Transverse colon (tissue), 4 donors: ENCODE data around the gene TMX1. TPM values are rescaled to one million over a fixed set of nuclear protein-coding genes. Genes with fewer than 3 reads are reported as not detected.
"Not testable (repeated sequence)": the region's sequence is repeated elsewhere in the genome, so short reads cannot be mapped to it uniquely, and the experiment has no call there.

Experiments used
- DNase-seq: peaks from one replicate; pipeline ENCODE4 v3.0.0-alpha.2; 2019
- H3K27ac ChIP-seq, 4 donors: fragments of 200-600 bp; sonication (generic); 2 replicates each; pipeline ENCODE4 v1.5.1; 2016 to 2018; ENCODE audit warnings: inconsistent platforms in 4 of 4
- H3K27me3 ChIP-seq: fragments of 200-600 bp; sonication (generic); 2 replicates; pipeline ENCODE4 v1.5.1; 2017; ENCODE audit warnings: inconsistent platforms
- H3K36me3 ChIP-seq, 4 donors: fragments of 200-600 bp; sonication (generic); 2 replicates each; pipeline ENCODE4 v1.5.1; 2017 to 2019; ENCODE audit warnings: inconsistent platforms in 4 of 4
- H3K4me1 ChIP-seq, 4 donors: fragments of 200-600 bp; sonication (generic); 2 replicates each; pipeline ENCODE4 v1.5.1; 2017 to 2020; ENCODE audit warnings: inconsistent platforms in 4 of 4
- H3K4me3 ChIP-seq, 4 donors: fragments of 200-600 bp; sonication (generic); 1 replicate in 1 of 4; 2 replicates in 3 of 4; pipeline versions ENCODE4 v1.5.1 to v1.6.1; 2017 to 2019; ENCODE audit warnings: inconsistent platforms in 4 of 4
- H3K9me3 ChIP-seq, 2 donors: fragments of 200-600 bp; sonication (generic); 2 replicates each; pipeline ENCODE4 v1.5.1; 2017 to 2019; ENCODE audit warnings: inconsistent platforms in 2 of 2
- EP300 ChIP-seq: sonication (generic); formaldehyde crosslinking; IDR thresholded peaks from one replicate; pipeline ENCODE4 v1.6.1; 2017; ENCODE audit warnings: antibody characterized with exemption, low read depth
- POLR2A ChIP-seq: fragments of 450-650 bp; IDR thresholded peaks from one replicate; pipeline ENCODE4 v1.6.1; 2016; ENCODE audit warnings: antibody characterized with exemption, mild to moderate bottlenecking, moderate library complexity
- POLR2AphosphoS5 ChIP-seq, 3 donors: sonication (generic); formaldehyde crosslinking; IDR thresholded peaks; one replicate each; pipeline ENCODE4 v1.6.1; 2016; ENCODE audit warnings: antibody characterized with exemption in 3 of 3
- WGBS, 2 donors: methylation state at CpG; one replicate each; pipeline ENCODE4 v1.1.5; 2018; ENCODE audit warnings: low coverage in 1 of 2; 5-methylcytosine and 5-hydroxymethylcytosine counted together
- in situ Hi-C, 4 donors: fragments of 200-750 bp; cut with MboI; loops; one replicate each; pipeline versions ENCODE4 v1.15.0 to v1.15.1; 2017; ENCODE audit warnings: low sequenced_read_pairs in 3 of 4, low pct_ligation_motif_present in 1 of 4, low pct_unique_long_range_greater_than_20kb in 1 of 4
- intact Hi-C: fragments of 100-400 bp; cut with DNase I; formaldehyde crosslinking; loops from one replicate; pipeline ENCODE4 v1.15.1; 2023; ENCODE audit warnings: low total_unique reads
- total RNA-seq, 4 donors: library from RNA; depleted of rRNA; stranded (reverse); fragments of >200 nt; gene quantifications; one replicate each; pipeline ENCODE4 v1.1.0, GENCODE V29; 2016
- TF ChIP-seq, protein P1 (sequence below), 5 experiments: fragments of 200-600 bp in 3 of 5; fragments of 450-650 bp in 2 of 5; sonication (generic) in 3 of 5; IDR thresholded peaks; 1 replicate in 2 of 5; 2 replicates in 3 of 5; pipeline ENCODE4 v1.5.1; 2016 to 2017; ENCODE audit warnings: antibody characterized with exemption in 5 of 5, inconsistent platforms in 3 of 5, mild to moderate bottlenecking in 2 of 5, moderate library complexity in 1 of 5

TMX1 gene
- total RNA-seq, 4 donors from 2014 or later = 8.0 to 44.5 (median 35.1) TPM

DNA sequence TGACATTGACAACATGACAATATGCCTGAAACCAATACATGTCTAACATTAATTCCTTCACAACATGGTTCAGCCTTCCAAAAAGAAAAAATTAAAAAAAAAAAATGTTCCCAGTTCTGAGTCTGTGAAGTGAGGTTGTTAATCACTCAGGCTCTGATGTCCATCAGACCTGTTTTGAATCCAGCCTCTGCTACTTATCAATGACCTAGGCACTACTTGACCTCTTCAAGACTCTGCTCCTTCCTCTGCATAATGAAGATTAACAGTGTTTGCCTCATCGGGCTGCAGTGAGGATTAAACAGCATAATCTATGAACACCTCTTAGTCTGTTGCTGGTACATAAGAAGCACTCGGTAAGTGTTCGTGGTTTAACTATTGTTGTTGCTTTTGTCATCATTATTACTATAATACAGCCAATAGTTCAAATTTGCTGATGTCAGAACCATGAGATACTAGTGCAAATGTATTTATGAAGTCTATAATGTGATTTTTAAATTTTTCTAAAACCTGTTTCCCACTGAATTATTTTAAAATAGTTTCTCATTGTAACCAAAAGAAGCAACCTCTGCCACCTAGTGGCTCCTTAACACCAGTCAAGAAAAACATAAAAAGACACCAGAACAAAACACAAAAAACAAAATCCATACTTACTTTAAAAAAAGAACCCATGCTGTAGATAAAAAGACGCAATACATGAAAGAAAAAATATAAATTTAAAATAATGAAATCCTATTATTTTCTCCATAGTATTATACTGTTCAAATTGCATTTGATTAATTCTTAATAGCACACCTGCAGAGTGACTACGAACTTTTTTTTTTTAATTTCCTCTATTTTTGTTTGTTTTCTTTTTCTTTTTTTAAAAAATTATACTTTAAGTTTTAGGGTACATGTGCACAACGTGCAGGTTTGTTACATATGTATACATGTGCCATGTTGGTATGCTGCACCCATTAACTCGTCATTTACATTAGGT lies 20.3 kb upstream of the TMX1 start:
- no peak for DNase-seq

DNA sequence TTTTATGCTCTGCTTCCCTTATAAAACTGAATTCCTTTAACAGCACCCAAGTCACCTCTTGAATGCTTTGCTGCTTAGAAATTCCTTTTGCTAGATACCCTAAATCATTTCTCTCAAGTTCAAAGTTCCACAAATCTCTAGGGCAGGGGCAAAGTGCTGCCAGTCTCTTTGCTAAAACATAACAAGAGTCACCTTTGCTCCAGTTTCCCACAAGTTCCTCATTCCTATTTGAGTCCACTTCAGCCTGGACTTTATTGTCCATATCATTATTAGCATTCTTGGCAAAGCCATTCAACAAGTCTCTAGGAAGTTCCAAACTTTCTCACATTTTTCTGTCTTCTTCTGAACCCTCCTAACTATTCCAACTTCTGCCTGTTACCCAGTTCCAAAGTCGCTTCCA lies 16.6 kb upstream of the TMX1 start:
- H3K4me3 ChIP-seq, H3K27me3 ChIP-seq, intact Hi-C loops, H3K4me1 ChIP-seq, H3K27ac ChIP-seq, H3K36me3 ChIP-seq, DNase-seq, H3K9me3 ChIP-seq: not testable (repeated sequence)
- in situ Hi-C loops = loop anchor here in 3 of 4 donors (10.0 to 25.0 kb wide), 2 partner anchors 261 to 269 kb away; no protein-coding TSS in a partner anchor
- 100% methylated on average over 1 of the region's 1 CpG for WGBS, 2 donors

More for the DNA sequence above, 20.3 kb upstream of the TMX1 start:
- H3K4me1 ChIP-seq = no peaks in the 10 kb centered on the region
- H3K9me3 ChIP-seq = no peaks in the 10 kb centered on the region
- no peak overlapping the region for H3K4me3 ChIP-seq
- WGBS, 2 donors = 60 to 64% methylated on average over 5 to 7 of the region's 7 CpGs
- H3K27ac ChIP-seq = no peak overlapping the region
- in situ Hi-C loops (loop anchor here in 3 of 4 donors (10.0 to 25.0 kb wide), 2 partner anchors 257 to 265 kb away; no protein-coding TSS in a partner anchor), intact Hi-C loops (no loop called here)
- TF ChIP-seq, protein P1, sequence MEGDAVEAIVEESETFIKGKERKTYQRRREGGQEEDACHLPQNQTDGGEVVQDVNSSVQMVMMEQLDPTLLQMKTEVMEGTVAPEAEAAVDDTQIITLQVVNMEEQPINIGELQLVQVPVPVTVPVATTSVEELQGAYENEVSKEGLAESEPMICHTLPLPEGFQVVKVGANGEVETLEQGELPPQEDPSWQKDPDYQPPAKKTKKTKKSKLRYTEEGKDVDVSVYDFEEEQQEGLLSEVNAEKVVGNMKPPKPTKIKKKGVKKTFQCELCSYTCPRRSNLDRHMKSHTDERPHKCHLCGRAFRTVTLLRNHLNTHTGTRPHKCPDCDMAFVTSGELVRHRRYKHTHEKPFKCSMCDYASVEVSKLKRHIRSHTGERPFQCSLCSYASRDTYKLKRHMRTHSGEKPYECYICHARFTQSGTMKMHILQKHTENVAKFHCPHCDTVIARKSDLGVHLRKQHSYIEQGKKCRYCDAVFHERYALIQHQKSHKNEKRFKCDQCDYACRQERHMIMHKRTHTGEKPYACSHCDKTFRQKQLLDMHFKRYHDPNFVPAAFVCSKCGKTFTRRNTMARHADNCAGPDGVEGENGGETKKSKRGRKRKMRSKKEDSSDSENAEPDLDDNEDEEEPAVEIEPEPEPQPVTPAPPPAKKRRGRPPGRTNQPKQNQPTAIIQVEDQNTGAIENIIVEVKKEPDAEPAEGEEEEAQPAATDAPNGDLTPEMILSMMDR (IDR thresholded peaks at IDR 0.05) = peak; percentile 58 to 65 (median 61)
- TF ChIP-seq POLR2AphosphoS5 (IDR thresholded peaks at IDR 0.05) (no peak), EP300 (no peak), POLR2A (no peak)
- no peaks in the 10 kb centered on the region for H3K36me3 ChIP-seq
- no peaks in the 10 kb centered on the region for H3K27me3 ChIP-seq

DNA sequence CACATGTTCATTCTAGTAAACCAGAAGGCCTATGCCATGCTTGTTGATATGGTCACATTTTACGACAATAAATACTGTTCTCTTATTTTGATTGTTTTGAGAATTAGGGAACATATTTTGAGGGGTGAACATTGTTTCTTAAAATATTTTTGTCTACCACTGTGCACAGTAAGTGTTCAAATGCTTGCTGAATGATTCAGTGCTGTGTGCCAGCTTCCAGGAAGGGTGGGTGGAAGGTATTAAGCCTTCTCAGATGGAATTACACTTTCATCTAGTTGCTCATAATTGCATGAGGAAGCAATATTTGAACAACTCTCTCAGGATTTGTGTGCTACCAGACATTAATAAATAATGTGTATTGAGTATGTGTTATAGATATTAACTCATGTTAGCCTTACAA lies 15.5 kb upstream of the TMX1 start:
- no peaks in the 10 kb centered on the region for H3K9me3 ChIP-seq
- H3K4me3 ChIP-seq = no peak overlapping the region
- DNase-seq = no peak
- H3K36me3 ChIP-seq = no peaks in the 10 kb centered on the region
- in situ Hi-C loops (loop anchor here in 3 of 4 donors (10.0 to 25.0 kb wide), 2 partner anchors 262 to 270 kb away; no protein-coding TSS in a partner anchor), intact Hi-C loops (no loop called here)
- H3K27me3 ChIP-seq = no peaks in the 10 kb centered on the region
- TF ChIP-seq, protein P1 (IDR thresholded peaks at IDR 0.05) = no peak
- TF ChIP-seq POLR2AphosphoS5 (IDR thresholded peaks at IDR 0.05) (no peak), EP300 (no peak), POLR2A (no peak)
- no peak overlapping the region for H3K27ac ChIP-seq
- H3K4me1 ChIP-seq = no peaks in the 10 kb centered on the region
- WGBS, 2 donors = 93 to 98% methylated on average over 1 of the region's 1 CpG

DNA sequence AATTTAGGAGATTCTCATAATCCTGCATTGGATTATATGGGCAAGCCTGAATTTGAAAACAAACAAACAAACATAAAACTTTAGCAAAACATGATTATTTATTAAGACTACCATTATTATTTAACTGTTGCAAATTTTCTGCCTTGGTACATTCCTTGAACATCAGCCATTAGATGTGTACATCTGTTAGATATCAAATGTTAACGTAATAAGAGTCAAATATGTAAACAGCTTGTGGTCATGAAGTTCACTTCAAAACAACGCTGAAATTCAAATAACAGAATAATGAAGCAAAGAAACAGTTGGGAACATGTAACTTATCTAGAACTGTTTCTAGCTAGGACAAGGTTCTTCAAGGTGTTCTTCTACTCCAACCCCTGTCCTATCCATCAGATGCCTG lies 14.3 kb upstream of the TMX1 start:
- no peaks in the 10 kb centered on the region for H3K4me1 ChIP-seq
- H3K9me3 ChIP-seq = no peaks in the 10 kb centered on the region
- no peaks in the 10 kb centered on the region for H3K27me3 ChIP-seq
- no peaks in the 10 kb centered on the region for H3K36me3 ChIP-seq
- DNase-seq = no peak
- in situ Hi-C loops = loop anchor here in 3 of 4 donors (10.0 to 25.0 kb wide), 2 partner anchors 263 to 271 kb away; no protein-coding TSS in a partner anchor
- intact Hi-C loops = no loop called here
- H3K27ac ChIP-seq = no peak overlapping the region
- TF ChIP-seq EP300 (no peak), POLR2AphosphoS5 (IDR thresholded peaks at IDR 0.05) (no peak), POLR2A (no peak)
- TF ChIP-seq, protein P1 (IDR thresholded peaks at IDR 0.05) = no peak
- WGBS, 2 donors = 62 to 66% methylated on average over 2 of the region's 2 CpGs
- H3K4me3 ChIP-seq = no peak overlapping the region
